Activated CD4-positive, alpha-beta T cell treated with anti-CD3 and anti-CD28 coated beads, Interleukin-2, Interleukin-6, amounts not matched to agents 100 ng/mL and 50 ng/mL, durations not matched to agents 16 hours and 8 hours (primary cell): Measurements from ENCODE around the gene MLC1.

ENCODE experiments used
- DNase-seq: peaks from one replicate; pipeline ENCODE4 v3.0.0-alpha.2; 2020

MLC1 gene

DNA sequence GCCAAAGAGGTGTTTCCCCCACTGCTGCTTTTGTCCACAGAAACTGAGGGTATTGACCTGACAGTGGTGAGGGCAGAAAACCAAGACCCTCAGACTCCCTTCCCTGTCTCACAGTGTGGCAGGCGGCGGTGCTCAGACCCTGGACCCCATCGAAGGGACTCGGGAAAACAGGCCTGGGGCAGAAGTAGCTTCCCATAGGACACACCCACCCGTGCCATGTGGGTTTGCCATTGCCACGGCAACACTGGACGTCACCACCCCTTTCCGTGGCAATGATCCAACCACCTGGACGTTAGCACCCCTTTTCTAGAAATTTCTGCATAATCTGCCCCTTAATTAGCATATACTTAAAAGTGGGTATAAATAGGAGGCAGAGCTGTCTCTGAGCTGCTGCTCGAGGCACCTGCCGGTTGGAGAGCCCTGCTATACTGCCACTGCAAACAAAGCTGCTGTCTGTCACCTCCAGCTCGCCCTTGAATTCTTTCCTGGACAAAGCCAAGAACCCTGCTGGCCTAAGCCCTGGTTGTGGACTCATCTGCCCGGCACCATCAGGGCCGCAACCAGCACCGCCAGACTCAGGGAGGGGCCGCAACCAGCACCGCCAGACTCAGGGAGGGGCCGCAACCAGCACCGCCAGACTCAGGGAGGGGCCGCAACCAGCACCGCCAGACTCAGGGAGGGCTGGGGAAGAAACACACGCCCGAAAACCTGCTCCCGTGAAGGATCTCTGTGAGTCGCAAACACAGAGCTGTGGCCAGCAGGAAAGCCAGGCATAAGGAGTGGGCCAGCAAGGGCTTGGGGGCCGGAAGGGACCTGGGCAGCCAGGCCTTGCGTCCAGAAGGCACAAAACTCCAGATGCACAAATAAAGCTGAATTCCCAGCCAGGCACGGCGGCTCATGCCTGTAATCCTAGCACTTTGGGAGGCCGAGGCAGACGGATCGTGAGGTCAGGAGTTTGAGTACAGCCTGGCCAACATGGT lies 10.4 kb downstream of the MLC1 start:
- no peak for DNase-seq

DNA sequence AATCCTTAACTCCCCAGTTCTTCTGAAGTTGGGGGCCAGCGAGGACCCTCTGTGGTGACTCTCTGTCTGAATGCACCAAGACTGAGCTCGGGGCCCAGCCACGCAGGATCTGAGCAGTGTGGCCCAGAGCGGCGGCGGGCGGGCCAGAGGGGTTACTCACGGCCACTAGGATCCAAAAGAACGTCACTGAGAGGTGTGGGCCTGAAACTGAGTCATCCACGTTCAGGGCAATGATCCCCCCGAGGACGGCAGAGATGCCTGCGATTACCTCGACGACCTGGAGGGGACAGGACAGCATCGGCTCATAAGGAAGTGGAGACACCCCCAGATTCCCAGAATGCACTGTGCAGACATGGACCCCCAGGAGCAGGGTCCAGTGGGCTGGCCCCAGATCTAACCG lies 11.2 kb downstream of the MLC1 start:
- no peak for DNase-seq

DNA sequence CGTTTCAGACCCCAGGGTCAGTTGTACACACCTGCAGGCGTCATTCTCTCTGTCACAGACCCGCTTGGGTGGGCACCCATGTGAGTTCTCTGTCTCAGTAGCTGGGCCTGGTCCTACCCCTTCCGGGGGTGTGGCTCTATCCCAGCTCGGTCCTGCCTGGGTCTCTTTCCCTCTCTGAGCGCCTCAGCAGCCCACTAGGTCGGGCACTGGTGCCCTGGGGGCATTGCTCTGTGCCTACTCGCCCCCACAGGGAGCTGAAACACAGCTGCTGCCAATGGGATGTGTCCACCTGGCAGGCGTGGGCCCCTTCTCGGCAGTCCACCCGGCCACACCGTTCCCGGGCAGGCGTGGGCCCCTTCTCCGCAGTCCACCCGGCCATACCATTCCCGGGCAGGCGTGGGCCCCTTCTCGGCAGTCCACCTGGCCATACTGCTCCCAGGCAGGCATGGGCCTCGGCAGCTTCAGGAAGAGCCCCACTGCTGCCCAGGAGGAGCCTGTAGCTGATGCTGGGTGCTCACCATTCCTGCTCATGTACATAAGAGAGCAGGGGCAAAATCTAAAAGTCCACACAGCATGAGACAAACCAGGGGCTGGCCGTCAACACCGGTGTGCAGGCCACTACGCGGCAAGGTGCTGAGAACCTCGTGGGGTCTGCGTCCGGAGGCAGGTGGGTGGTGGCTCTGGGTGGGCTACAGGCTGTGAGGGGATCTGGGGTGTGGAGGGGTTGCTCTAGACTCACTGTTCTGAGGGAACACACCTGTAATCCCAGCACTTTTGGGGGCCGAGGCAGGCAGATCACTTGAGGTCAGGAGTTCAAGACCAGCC lies 12.3 kb downstream of the MLC1 start:
- DNase-seq: no peak

GRCh38 chr22:50072167-50072555 lies 13.1 kb downstream of the MLC1 start:
- DNase-seq: no peak

DNA sequence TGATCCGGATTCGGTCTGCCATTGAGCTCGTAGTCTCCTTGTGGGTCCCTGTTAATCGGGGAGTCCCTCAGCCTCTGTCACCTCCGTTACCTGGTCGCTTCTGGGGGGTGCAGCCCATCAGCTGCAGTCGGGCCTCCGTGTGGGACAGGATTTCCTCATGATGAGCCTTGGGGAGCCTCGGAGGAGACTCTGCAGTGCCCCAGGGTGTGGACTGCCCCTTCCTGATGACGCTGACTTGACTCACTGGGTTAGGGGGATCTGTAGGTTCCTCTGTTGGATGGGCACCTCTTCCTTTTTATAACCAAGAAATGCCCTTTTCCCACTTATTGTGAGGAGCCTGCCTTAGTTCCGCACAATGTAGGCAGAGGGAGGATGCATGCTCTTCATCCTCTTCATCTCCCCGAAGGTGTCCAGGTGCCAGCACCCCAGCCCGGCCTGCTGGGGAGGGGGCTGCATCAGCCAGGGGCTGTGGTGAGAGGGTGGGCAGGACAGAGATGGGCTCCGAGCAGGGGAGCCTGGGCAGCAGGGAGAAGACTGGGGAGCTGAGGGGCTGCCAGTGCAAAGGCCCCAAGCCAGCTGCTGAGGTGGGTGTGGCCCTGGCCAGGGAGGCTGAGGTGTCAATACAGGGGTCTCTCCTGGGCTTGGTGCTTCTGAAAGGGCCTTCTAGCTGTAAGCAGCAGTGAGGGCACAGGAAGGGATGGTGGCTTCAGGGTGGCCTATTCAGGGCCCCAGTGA lies 13.6 kb downstream of the MLC1 start:
- DNase-seq: no peak

DNA sequence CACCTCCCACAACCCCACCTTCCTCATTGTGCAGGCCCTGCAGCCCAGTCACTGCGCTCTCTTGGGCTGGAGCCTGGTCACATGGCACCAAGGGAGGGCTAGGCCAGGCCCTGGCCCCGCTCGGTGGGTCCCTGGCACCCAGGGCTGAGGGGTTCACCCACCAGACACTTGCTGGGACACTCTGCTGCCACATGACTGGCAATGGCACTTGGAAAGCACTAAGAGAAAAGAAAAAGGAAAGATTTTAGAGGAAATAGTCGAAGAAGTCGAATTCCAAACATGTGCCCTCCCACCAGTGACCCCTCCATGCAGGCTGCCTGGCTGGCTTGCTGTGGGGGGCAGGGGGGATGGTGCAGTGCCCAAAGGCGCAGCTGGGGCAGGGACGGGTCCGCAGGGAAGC lies 14.9 kb downstream of the MLC1 start:
- no peak for DNase-seq

- DNase-seq: no peak
Measured at GRCh38 chr22:50068096-50068495, 17.1 kb downstream of the MLC1 start.

DNA sequence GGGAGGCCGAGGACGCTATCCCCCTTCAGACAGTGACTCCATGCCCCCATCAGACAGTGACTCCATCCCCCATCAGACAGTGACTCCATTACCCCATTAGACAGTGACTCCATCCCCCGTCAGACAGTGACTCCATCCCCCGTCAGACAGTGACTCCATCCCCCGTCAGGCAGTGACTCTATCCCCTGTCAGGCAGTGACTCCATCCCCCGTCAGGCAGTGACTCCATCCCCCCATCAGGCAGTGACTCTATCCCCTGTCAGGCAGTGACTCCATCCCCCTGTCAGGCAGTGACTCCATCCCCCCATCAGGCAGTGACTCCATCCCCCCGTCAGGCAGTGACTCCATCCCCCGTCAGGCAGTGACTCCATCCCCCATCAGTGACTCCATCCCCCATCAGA lies 18.0 kb downstream of the MLC1 start:
- DNase-seq: no peak

DNA sequence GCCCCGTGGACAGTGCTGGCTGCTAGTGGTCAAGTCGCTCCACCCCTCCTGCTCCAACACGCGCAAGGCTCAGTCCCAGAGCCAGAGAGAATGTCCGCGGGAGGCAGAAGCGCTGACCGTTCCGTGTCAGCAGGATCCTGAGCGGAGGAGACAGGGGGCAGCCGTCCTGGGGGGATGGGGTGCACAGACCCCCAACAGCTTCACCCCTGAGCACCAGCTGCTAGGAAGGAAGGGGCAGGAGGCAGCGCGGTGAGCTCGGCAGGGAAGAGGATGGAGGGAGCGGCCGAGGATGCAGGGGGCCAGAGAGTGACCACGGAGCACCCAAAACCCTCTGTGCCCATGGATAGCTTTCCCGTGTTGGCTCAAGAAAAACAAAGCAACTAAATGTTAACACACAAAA lies 20.8 kb downstream of the MLC1 start:
- no peak for DNase-seq

DNA sequence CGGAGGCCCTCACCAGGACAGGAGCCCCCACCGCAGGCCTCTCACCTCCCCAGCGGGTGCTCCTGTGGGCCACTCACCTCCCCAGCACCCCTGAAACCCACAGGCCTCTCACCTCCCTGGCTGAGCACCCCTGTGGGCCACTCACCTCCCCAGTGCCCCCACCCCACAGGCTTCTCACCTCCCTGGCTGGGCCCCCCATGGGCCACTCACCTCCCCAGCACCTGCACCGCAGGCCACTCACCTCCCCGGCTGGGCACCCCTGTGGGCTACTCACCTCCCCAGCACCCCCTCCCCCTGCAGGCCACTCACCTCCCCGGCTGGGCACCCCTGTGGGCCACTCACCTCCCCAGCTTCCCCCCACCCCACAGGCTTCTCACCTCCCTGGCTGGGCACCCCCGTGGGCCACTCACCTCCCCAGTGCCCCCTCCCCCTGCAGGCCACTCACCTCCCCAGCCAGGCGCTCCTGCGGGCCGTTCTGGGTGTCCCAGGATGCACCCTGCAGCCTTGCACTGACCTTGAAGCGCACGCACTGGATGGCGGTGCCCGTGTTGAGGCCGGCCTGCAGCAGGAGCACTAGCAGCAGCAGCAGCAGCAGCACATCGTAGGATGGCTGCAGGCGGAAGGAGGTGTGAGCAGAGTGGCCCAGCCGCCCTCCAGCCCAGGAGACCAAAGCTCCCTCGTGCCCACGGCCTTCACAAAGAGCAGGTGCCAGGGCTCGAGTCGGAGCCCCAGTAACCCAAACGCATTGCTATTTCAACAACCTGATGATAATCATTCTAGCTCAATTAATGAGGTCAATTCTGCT lies 21.4 kb downstream of the MLC1 start:
- no peak for DNase-seq

DNA sequence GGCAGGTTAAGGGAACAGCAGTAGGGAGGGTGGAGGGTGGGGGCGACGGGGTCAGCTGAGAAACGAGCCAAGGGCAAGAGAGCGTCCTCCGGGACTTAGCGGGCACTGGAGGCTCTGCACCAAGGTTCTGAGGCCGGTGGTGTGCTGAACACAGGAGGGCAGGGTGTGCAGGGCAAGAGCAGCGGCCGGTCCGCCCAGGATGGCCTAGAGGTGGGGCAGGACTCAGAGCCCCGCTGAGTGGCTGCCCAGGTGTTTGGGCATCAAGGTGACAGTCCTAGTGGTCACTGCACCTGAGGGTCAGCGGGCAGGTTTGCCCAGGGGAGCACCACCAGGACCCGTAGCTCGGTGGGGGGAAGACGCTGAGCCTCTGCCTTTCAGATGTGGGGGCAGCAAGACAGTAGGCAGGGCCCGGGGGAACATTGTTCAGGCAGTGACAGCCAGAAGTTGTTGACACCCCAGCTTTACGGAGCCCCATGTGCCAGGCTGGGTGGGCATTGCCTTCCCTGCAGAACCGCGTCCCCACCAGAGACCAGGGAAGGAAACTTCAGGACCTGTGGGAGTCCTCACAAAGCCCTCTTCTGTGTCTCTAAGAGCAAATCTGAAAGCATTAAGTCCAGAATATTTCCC lies 22.6 kb downstream of the MLC1 start:
- DNase-seq: no peak

DNA sequence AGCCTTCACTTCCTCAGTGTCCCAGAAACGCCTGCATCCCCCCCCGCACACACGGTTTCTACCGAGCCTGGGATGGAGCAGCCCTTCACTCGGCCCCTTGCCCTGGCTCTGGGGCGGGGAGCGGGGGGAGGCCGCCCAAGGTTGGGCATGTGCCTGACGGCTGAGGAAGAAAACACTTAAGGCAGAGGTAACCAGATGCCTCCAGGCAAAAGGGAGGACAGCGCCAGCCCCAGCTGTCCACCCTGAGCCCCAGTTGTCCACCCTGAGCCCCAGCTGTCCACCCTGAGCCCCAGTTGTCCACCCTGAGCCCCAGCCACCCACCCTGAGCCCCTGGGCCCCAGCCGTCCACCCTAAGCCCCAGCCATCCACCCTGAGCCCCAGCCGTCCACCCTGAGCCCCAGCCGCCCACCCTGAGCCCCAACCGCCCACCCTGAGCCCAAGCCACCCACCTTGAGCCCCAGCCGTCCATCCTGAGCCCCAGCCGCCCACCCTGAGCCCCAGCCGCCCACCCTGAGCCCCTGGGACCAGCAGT lies 23.3 kb downstream of the MLC1 start:
- no peak for DNase-seq

GRCh38 chr22:50061141-50061823 lies 23.9 kb downstream of the MLC1 start:
- no peak for DNase-seq

GRCh38 chr22:50060441-50061140 lies 24.6 kb downstream of the MLC1 start:
- DNase-seq: no peak

- DNase-seq: no peak
Measured at GRCh38 chr22:50059881-50060262, 25.4 kb downstream of the MLC1 start.

GRCh38 chr22:50058906-50059880 lies 26.0 kb downstream of the MLC1 start:
- DNase-seq: no peak

DNA sequence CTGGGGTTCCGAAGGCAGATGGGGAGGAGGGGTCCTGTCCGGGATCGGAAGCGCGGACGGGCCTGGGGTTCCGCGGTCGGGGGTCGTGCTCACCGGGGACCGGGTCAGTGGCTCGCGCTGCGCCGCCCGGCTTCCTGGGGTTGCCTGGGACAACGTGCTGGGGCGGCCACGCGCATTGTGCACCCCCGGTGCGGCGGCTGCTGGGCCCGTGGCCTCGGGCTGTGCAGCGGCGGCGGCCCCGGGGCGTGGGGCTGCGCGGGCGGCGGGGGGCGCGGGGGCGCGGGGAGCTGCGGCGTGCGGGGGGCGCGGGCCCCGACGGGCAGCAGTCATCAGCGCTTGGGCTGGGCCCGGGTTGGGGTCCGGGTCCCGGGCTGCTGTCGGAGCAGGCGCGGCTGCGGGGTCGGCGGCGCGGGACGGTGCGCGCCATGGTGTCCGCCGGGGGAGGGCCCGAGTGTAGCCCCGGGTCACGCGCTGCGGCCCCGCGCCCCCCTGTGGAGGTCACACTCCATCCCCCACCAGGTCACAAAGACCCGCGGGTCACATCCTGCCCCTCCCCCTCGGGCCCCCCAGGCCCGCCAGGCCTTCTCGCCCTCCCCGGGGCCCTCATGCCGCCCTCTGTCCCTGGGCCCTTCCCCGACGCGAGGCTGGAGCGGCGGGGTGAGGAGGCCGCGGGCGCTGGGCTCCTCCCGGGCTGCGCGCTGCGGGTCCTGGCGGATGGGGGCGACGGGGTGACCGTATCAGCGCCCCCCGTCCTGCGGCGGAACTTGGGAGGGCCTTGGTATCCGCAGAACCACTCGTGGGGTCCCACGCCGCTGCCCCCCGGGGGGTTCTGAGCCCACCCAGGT lies 26.9 kb downstream of the MLC1 start, which contains the start of gene TTLL8:
Gene TTLL8, minus strand, starts transcription at position 238 of the 845 bp plus-strand sequence.
- no peak for DNase-seq
